H1 (cell line): ENCODE measurements around the gene MAN2A1. TPM values are rescaled to one million over a fixed set of nuclear protein-coding genes. Genes with fewer than 3 reads are reported as not detected.

Source experiments
- CTCF ChIA-PET: fragments of 300-600 bp; sonication (Branson Sonifier 250); formaldehyde crosslinking; loops from one replicate; lab custom pipeline; 2021; ENCODE audit not compliant: partially characterized antibody; lab: Charles Lee
- POLR2A ChIA-PET: fragments of 300-600 bp; sonication (Branson Sonifier 250); formaldehyde crosslinking; loops from one replicate; lab custom pipeline; 2021; ENCODE audit warnings: inconsistent platforms; ENCODE audit not compliant: partially characterized antibody; lab: Charles Lee
- DNase-seq, 2 experiments: peaks; one replicate each; pipeline versions ENCODE4 v3.0.0 to v3.0.0-alpha.2; 2010 to 2022; ENCODE audit warnings: low spot score in 2 of 2, low read depth in 1 of 2, mixed read lengths in 1 of 2
- FAIRE-seq: peaks from 2 replicates; lab custom pipeline; 2011; peaks lifted over from hg19 to GRCh38; lab: Jason Lieb, UNC
- H2AFZ ChIP-seq: 2 replicates; pipeline ENCODE4 v1.8.1; 2012; ENCODE audit warnings: low read length, inconsistent platforms
- H2AK5ac ChIP-seq: 2 replicates; pipeline ENCODE4 v1.6.1; 2013; ENCODE audit warnings: low read depth, low read length
- H2BK120ac ChIP-seq: replicated peaks from 2 replicates; pipeline ENCODE3; 2013; ENCODE audit warnings: low read depth, low read length, inconsistent platforms
- H2BK12ac ChIP-seq: 2 replicates; pipeline ENCODE4 v1.6.1; 2013; ENCODE audit warnings: low read depth, low read length
- H2BK15ac ChIP-seq: 2 replicates; pipeline ENCODE4 v1.6.1; 2013; ENCODE audit warnings: low read length
- H2BK20ac ChIP-seq: 2 replicates; pipeline ENCODE4 v1.6.1; 2013; ENCODE audit warnings: low read length
- H2BK5ac ChIP-seq: 2 replicates; pipeline ENCODE4 v1.6.1; 2013; ENCODE audit warnings: low read depth, low read length
- H3K14ac ChIP-seq: 2 replicates; pipeline ENCODE4 v1.6.1; 2013; ENCODE audit warnings: inconsistent platforms; ENCODE audit not compliant: insufficient read length
- H3K18ac ChIP-seq: 2 replicates; pipeline ENCODE4 v1.6.1; 2013; ENCODE audit warnings: low read length; ENCODE audit errors: extremely low read depth
- H3K23ac ChIP-seq: 2 replicates; pipeline ENCODE4 v1.6.1; 2013; ENCODE audit warnings: inconsistent platforms; ENCODE audit not compliant: insufficient read length
- H3K23me2 ChIP-seq: 2 replicates; pipeline ENCODE4 v1.6.1; 2013; ENCODE audit warnings: low read depth, low read length
- H3K27ac ChIP-seq: 2 replicates; pipeline ENCODE4 v1.6.1; 2011; ENCODE audit warnings: low read depth, low read length, inconsistent platforms
- H3K27me3 ChIP-seq, 4 experiments: replicated peaks in 1 of 4; 1 replicate in 1 of 4; 2 replicates in 3 of 4; pipeline versions ENCODE4 v1.6.1 to v1.8.1; 2011 to 2013; ENCODE audit warnings: low read length in 3 of 4, mild to moderate bottlenecking in 3 of 4, inconsistent platforms in 2 of 4, mixed read lengths in 2 of 4, moderate library complexity in 1 of 4; ENCODE audit not compliant: control insufficient read depth in 3 of 4, insufficient read depth in 3 of 4; ENCODE audit errors: extremely low read depth in 1 of 4
- H3K36me3 ChIP-seq, 4 experiments: 2 replicates each; pipeline versions ENCODE4 v1.6.1 to v1.8.1; 2011 to 2013; ENCODE audit warnings: mild to moderate bottlenecking in 4 of 4, low read length in 3 of 4, moderate library complexity in 2 of 4, control low read depth in 1 of 4, inconsistent platforms in 1 of 4; ENCODE audit not compliant: insufficient read depth in 4 of 4, control insufficient read depth in 2 of 4
- H3K4ac ChIP-seq: replicated peaks from 2 replicates; pipeline ENCODE3; 2013; ENCODE audit warnings: low read length, low read depth, mixed read lengths, inconsistent platforms; ENCODE audit not compliant: insufficient read length
- H3K4me1 ChIP-seq, 4 experiments: replicated peaks in 1 of 4; 1 replicate in 1 of 4; 2 replicates in 3 of 4; pipeline versions ENCODE4 v1.6.1 to v1.8.1; 2011 to 2013; ENCODE audit warnings: low read length in 3 of 4, inconsistent platforms in 2 of 4, mixed read lengths in 1 of 4; ENCODE audit not compliant: insufficient read depth in 4 of 4, control insufficient read depth in 3 of 4
- H3K4me2 ChIP-seq, 2 experiments: 2 replicates each; pipeline versions ENCODE4 v1.6.1 to v1.8.1; 2011 to 2013; ENCODE audit warnings: low read depth in 2 of 2, low read length in 2 of 2, control low read depth in 1 of 2, inconsistent platforms in 1 of 2, mild to moderate bottlenecking in 1 of 2; ENCODE audit not compliant: insufficient read depth in 1 of 2
- H3K4me3 ChIP-seq, 4 experiments: fragments of 200-600, 300-600 bp in 1 of 4; sonication (generic), shearing (Covaris generic), sonication (Bioruptor Twin) in 1 of 4; 2 replicates each; pipeline versions ENCODE4 v1.5.1 to v1.8.1; 2011 to 2016; ENCODE audit warnings: low read length in 4 of 4, low read depth in 3 of 4, control low read depth in 2 of 4, inconsistent platforms in 2 of 4, mild to moderate bottlenecking in 2 of 4, mixed read lengths in 1 of 4, moderate library complexity in 1 of 4; ENCODE audit not compliant: insufficient read depth in 2 of 4; ENCODE audit errors: extremely low read depth in 1 of 4
- H3K56ac ChIP-seq: replicated peaks from 2 replicates; pipeline ENCODE3; 2013; ENCODE audit warnings: low read depth, mild to moderate bottlenecking, mixed read lengths, low read length, inconsistent platforms; ENCODE audit not compliant: insufficient read length
- H3K79me1 ChIP-seq: 2 replicates; pipeline ENCODE4 v1.6.1; 2013; ENCODE audit warnings: low read depth, low read length, control low read depth
- H3K79me2 ChIP-seq, 2 experiments: 2 replicates each; pipeline versions ENCODE4 v1.6.1 to v1.8.1; 2012 to 2013; ENCODE audit warnings: low read length in 2 of 2, mild to moderate bottlenecking in 2 of 2, inconsistent platforms in 1 of 2; ENCODE audit not compliant: insufficient read depth in 2 of 2, control insufficient read depth in 1 of 2
- H3K9ac ChIP-seq, 4 experiments: replicated peaks in 1 of 4; 1 replicate in 1 of 4; 2 replicates in 3 of 4; pipeline versions ENCODE4 v1.6.1 to v1.8.1; 2011 to 2013; ENCODE audit warnings: low read depth in 3 of 4, low read length in 3 of 4, control low read depth in 2 of 4, mild to moderate bottlenecking in 2 of 4, moderate library complexity in 2 of 4, inconsistent platforms in 1 of 4; ENCODE audit errors: extremely low read depth in 1 of 4
- H3K9me3 ChIP-seq, 2 experiments: 2 replicates each; pipeline versions ENCODE4 v1.6.1 to v1.8.1; 2012 to 2013; ENCODE audit warnings: mild to moderate bottlenecking in 2 of 2, moderate library complexity in 2 of 2, control low read depth in 1 of 2, inconsistent platforms in 1 of 2, low read depth in 1 of 2, low read length in 1 of 2, mixed read lengths in 1 of 2; ENCODE audit not compliant: insufficient read depth in 2 of 2
- H4K20me1 ChIP-seq, 2 experiments: replicated peaks in 1 of 2; 2 replicates each; pipeline versions ENCODE3 to v1.8.1; 2011 to 2013; ENCODE audit warnings: inconsistent platforms in 2 of 2, low read length in 2 of 2, mild to moderate bottlenecking in 1 of 2; ENCODE audit not compliant: insufficient read depth in 2 of 2, control insufficient read depth in 1 of 2
- H4K5ac ChIP-seq: 2 replicates; pipeline ENCODE4 v1.6.1; 2013; ENCODE audit warnings: low read length, low read depth, mixed read lengths, inconsistent platforms; ENCODE audit not compliant: insufficient read length
- H4K8ac ChIP-seq: 2 replicates; pipeline ENCODE4 v1.8.0; 2013; ENCODE audit warnings: mild to moderate bottlenecking, moderate library complexity, low read length, inconsistent platforms; ENCODE audit not compliant: insufficient read depth; ENCODE audit errors: extremely low read depth
- H4K91ac ChIP-seq: replicated peaks from 2 replicates; pipeline ENCODE3; 2013; ENCODE audit warnings: low read length, mixed read lengths, inconsistent platforms; ENCODE audit not compliant: insufficient read length
- ASH2L ChIP-seq: fragments of 200-600, 300-600 bp; sonication (generic); IDR thresholded peaks from one replicate; pipeline ENCODE4 v1.7.1; 2017; ENCODE audit warnings: low read length
- BCL11A ChIP-seq, 2 experiments: IDR thresholded peaks; one replicate each; pipeline ENCODE4 v1.6.1; 2011; ENCODE audit warnings: low read depth in 2 of 2, low read length in 2 of 2, mild to moderate bottlenecking in 2 of 2
- FOSL1 ChIP-seq: IDR thresholded peaks from 2 replicates; pipeline ENCODE4 v1.6.1; 2011; ENCODE audit warnings: mild to moderate bottlenecking, low read depth, low read length, moderate library complexity; ENCODE audit not compliant: insufficient read depth
- GABPA ChIP-seq: IDR thresholded peaks from 2 replicates; pipeline ENCODE4 v1.6.1; 2011; ENCODE audit warnings: mild to moderate bottlenecking, low read length, moderate library complexity, borderline replicate concordance; ENCODE audit not compliant: insufficient read depth
- KDM4A ChIP-seq: IDR thresholded peaks from one replicate; pipeline ENCODE4 v1.7.1; 2012; ENCODE audit warnings: low read depth, mild to moderate bottlenecking, moderate library complexity, low read length, inconsistent platforms; ENCODE audit not compliant: severe bottlenecking
- KDM5A ChIP-seq: fragments of 200-600 bp; IDR thresholded peaks from 2 replicates; pipeline ENCODE4 v1.7.1; 2012; ENCODE audit warnings: mild to moderate bottlenecking, low read length, inconsistent platforms, mixed read lengths
- MAFK ChIP-seq: IDR thresholded peaks from 2 replicates; pipeline ENCODE4 v1.6.1; 2012; ENCODE audit warnings: low read depth, mild to moderate bottlenecking, improper control_type of control experiment, low read length
- RFX5 ChIP-seq: IDR thresholded peaks from 2 replicates; pipeline ENCODE4 v1.6.1; 2011; ENCODE audit warnings: low read depth, low read length, improper control_type of control experiment, borderline replicate concordance
- RXRA ChIP-seq: IDR thresholded peaks from 2 replicates; pipeline ENCODE4 v1.6.1; 2011; ENCODE audit warnings: low read depth, mild to moderate bottlenecking, low read length, moderate library complexity; ENCODE audit not compliant: insufficient read depth
- SIN3A ChIP-seq, 2 experiments: IDR thresholded peaks in 1 of 2; conservative IDR thresholded peaks in 1 of 2; 2 replicates each; pipeline ENCODE4 v1.6.1; 2011 to 2012; ENCODE audit warnings: low read length in 2 of 2, improper control_type of control experiment in 1 of 2, low read depth in 1 of 2, mild to moderate bottlenecking in 1 of 2
- SIRT6 ChIP-seq: IDR thresholded peaks from one replicate; pipeline ENCODE4 v1.7.1; 2012; ENCODE audit warnings: low read length, inconsistent platforms
- SP1 ChIP-seq: IDR thresholded peaks from 2 replicates; pipeline ENCODE4 v1.6.1; 2011; ENCODE audit warnings: low read depth, low read length
- WGBS, 2 experiments: shearing (Covaris generic) in 1 of 2; methylation state at CpG; one replicate each; pipeline versions ENCODE4 v1.1.6 to v1.1.7; 2013 to 2015; ENCODE audit warnings: low lambda C conversion rate in 2 of 2, mixed read lengths in 2 of 2, inconsistent platforms in 1 of 2, low coverage in 1 of 2, missing lambda C conversion rate in 1 of 2; ENCODE audit not compliant: insufficient replicate concordance in 2 of 2, insufficient coverage in 1 of 2, insufficient read length in 1 of 2; ENCODE audit errors: extremely low coverage in 1 of 2, missing lambda C conversion rate in 1 of 2; 5-methylcytosine and 5-hydroxymethylcytosine counted together
- polyA plus RNA-seq, 7 experiments: library from polyadenylated mRNA; depleted of rRNA in 3 of 7; stranded (reverse) in 5 of 7; unstranded in 2 of 7; fragments of >200 nt in 5 of 7; fragments of 200-250 nt in 2 of 7; gene quantifications; 1 replicate in 5 of 7; 2 replicates in 1 of 7; 4 replicates in 1 of 7; pipeline versions ENCODE4 v1.2.1 to v1.2.3, GENCODE V29; 2011 to 2013; ENCODE audit warnings: missing spikeins in 2 of 7, mixed read lengths in 2 of 7
- total RNA-seq: library from RNA; stranded (reverse); fragmentation: NEBNext Ultra II Directional; extraction: Animal tissue kit (Norgen Biotek cat#: 25700); gene quantifications from 2 replicates; pipeline ENCODE4 v1.2.1, GENCODE V29; 2021
- TF ChIP-seq, protein P1 (sequence below): IDR thresholded peaks from 2 replicates; pipeline ENCODE4 v1.6.1; 2011; ENCODE audit warnings: low read depth, mild to moderate bottlenecking, low read length; ENCODE audit not compliant: insufficient read depth
- TF ChIP-seq, protein P2 (sequence below): IDR thresholded peaks from 2 replicates; pipeline ENCODE4 v1.6.1; 2012; ENCODE audit warnings: inconsistent platforms

The MAN2A1 gene
- total and polyA plus RNA-seq, 2 of the 8 experiments (the other 6 are each of a cell fraction or from before 2014, with no cell fraction given) = 29.1 to 102 TPM

DNA sequence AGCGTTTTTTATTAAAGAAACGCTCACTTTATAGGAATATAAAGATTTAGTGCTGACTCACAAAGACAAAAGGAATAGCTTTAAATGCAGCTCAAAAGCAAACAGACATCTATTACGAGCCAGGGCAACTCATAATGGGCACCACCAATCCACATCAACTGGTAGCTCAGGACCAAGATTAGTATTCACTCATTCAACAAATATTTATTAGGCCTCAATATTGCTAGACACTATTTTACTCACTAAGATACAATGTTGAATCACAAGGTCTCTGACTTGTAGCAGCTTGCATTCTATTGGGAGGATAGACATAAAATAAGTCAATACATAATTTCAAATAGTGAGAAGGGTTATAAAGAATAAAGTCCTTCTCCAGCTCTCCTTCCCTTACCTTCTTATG, 8.0 kb upstream of the MAN2A1 start:
- no peak overlapping the region for H4K8ac ChIP-seq
- no peaks in the 10 kb centered on the region for H3K79me1 ChIP-seq
- no peak overlapping the region for H3K23ac ChIP-seq
- no peak for DNase-seq
- 87% methylated on average over 3 of the region's 3 CpGs; no CpG with 5 or more reads in 1 of the 2 experiments for WGBS, 2 experiments
- H3K23me2 ChIP-seq = no peaks in the 10 kb centered on the region
- H3K4me1 ChIP-seq = no peaks in the 10 kb centered on the region
- H2BK120ac ChIP-seq = no peak overlapping the region
- no peak overlapping the region for H3K18ac ChIP-seq
- CTCF ChIA-PET = interaction anchor here (0.6 to 0.9 kb wide), 3 partner anchors 153 to 1270 kb away, joined by 3 to 4 read pairs (median 3); no protein-coding TSS in a partner anchor
- H3K14ac ChIP-seq = no peak overlapping the region
- no peaks in the 10 kb centered on the region for H3K36me3 ChIP-seq
- H4K20me1 ChIP-seq = no peaks in the 10 kb centered on the region
- no peak overlapping the region for H2BK15ac ChIP-seq
- no peak overlapping the region for H3K56ac ChIP-seq
- no peaks in the 10 kb centered on the region for H3K79me2 ChIP-seq
- no peak overlapping the region for H2BK20ac ChIP-seq
- no peak overlapping the region for H3K27ac ChIP-seq
- H4K91ac ChIP-seq = no peak overlapping the region
- FAIRE-seq = no peak
- H2AFZ ChIP-seq = no peak overlapping the region
- no peak overlapping the region for H3K4me3 ChIP-seq
- H2AK5ac ChIP-seq = no peak overlapping the region
- H4K5ac ChIP-seq = no peak overlapping the region
- H2BK12ac ChIP-seq = no peak overlapping the region
- no peaks in the 10 kb centered on the region for H3K9me3 ChIP-seq
- no peak overlapping the region for H3K4ac ChIP-seq
- H3K4me2 ChIP-seq = no peak overlapping the region
- POLR2A ChIA-PET = no interaction called here
- H2BK5ac ChIP-seq = no peak overlapping the region
- no peaks in the 10 kb centered on the region for H3K27me3 ChIP-seq
- H3K9ac ChIP-seq = no peak overlapping the region
- TF ChIP-seq, protein P1, sequence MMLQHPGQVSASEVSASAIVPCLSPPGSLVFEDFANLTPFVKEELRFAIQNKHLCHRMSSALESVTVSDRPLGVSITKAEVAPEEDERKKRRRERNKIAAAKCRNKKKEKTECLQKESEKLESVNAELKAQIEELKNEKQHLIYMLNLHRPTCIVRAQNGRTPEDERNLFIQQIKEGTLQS = no peak
- TF ChIP-seq MAFK = no peak
- TF ChIP-seq RFX5 = no peak
- TF ChIP-seq FOSL1 = no peak
- no peak for TF ChIP-seq ASH2L
- no peak for TF ChIP-seq GABPA
- TF ChIP-seq, protein P2, sequence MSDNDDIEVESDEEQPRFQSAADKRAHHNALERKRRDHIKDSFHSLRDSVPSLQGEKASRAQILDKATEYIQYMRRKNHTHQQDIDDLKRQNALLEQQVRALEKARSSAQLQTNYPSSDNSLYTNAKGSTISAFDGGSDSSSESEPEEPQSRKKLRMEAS = no peak
- TF ChIP-seq SP1 = no peak
- no peak for TF ChIP-seq SIN3A (conservative IDR thresholded peaks at IDR 0.05 in 1 of 2, IDR thresholded peaks at IDR 0.05 in 1 of 2; ENCODE audit: low read depth in 1 of 2, low read length in 2 of 2)
- no peak for TF ChIP-seq BCL11A (IDR thresholded peaks at IDR 0.05; ENCODE audit: low read depth in 2 of 2, low read length in 2 of 2)
- TF ChIP-seq KDM5A = no peak
- no peak for TF ChIP-seq KDM4A
- no peak for TF ChIP-seq RXRA
- no peak for TF ChIP-seq SIRT6
